Adrenal gland (tissue), 12 donors: ENCODE measurements around the gene SLC25A26. TPM values are rescaled to one million over a fixed set of nuclear protein-coding genes. Genes with fewer than 3 reads are reported as not detected.

ENCODE experiments used
- DNase-seq, 7 donors: peaks; one replicate each; pipeline ENCODE4 v3.0.0-alpha.2; 2019 to 2020
- H3K27ac ChIP-seq, 5 donors: fragments of 200-600 bp; sonication (generic) in 4 of 5; 1 replicate in 3 of 5; 2 replicates in 2 of 5; pipeline versions ENCODE4 v1.5.1 to v1.8.0; 2016 to 2020; ENCODE audit warnings: mild to moderate bottlenecking in 1 of 5
- H3K27me3 ChIP-seq: fragments of 200-600 bp; 2 replicates; pipeline ENCODE4 v1.8.0; 2021
- H3K36me3 ChIP-seq, 2 donors: fragments of 200-600 bp; replicated peaks in 1 of 2; 1 replicate in 1 of 2; 2 replicates in 1 of 2; pipeline versions ENCODE4 v1.5.1 to v1.8.0; 2018 to 2022
- H3K4me1 ChIP-seq, 2 donors: fragments of 200-600 bp; replicated peaks in 1 of 2; 1 replicate in 1 of 2; 2 replicates in 1 of 2; pipeline versions ENCODE4 v1.5.1 to v1.8.0; 2018 to 2021
- H3K4me3 ChIP-seq, 4 donors: fragments of 200-600 bp; sonication (generic) in 3 of 4; one replicate each; pipeline ENCODE4 v1.5.1; 2016 to 2018
- H3K9me3 ChIP-seq, 3 donors: fragments of 200-600 bp; sonication (generic) in 1 of 3; replicated peaks in 1 of 3; 1 replicate in 2 of 3; 2 replicates in 1 of 3; pipeline versions ENCODE4 v1.5.1 to v1.8.0; 2016 to 2021
- CTCF ChIP-seq, 6 experiments: fragments of 450-650 bp in 4 of 6; fragments of 200-600 bp in 2 of 6; sonication (generic) in 1 of 6; IDR thresholded peaks; 1 replicate in 5 of 6; 2 replicates in 1 of 6; pipeline versions ENCODE4 v1.5.1 to v1.8.0; 2016 to 2021; ENCODE audit warnings: antibody characterized with exemption in 6 of 6, mild to moderate bottlenecking in 2 of 6, moderate library complexity in 1 of 6
- POLR2A ChIP-seq, 2 donors: fragments of 450-650 bp; IDR thresholded peaks; one replicate each; pipeline ENCODE4 v1.6.1; 2017; ENCODE audit warnings: antibody characterized with exemption in 2 of 2, mild to moderate bottlenecking in 2 of 2, moderate library complexity in 1 of 2
- WGBS, 4 donors: extraction: QIAGEN DNeasy Blood & Tissue Kit in 2 of 4; methylation state at CpG; one replicate each; pipeline versions ENCODE4 v1.1.5 to v1.1.7; 2013 to 2017; 5-methylcytosine and 5-hydroxymethylcytosine counted together
- intact Hi-C, 2 donors: fragments of 100-400 bp; cut with DNase I; formaldehyde crosslinking; loops; one replicate each; pipeline versions ENCODE4 v1.14.1 to v1.15.0; 2022 to 2023
- polyA plus RNA-seq, 3 donors: library from polyadenylated mRNA; stranded (reverse); fragments of 200-250 nt in 2 of 3; fragments of 350-450 nt in 1 of 3; fragmentation: Illumina TruSeq in 1 of 3; extraction: RNeasy Lipid Tissue Mini Kit (QIAGEN cat#74804) in 1 of 3; gene quantifications; one replicate each; pipeline ENCODE4 v1.2.3, GENCODE V29; 2013 to 2014
- total RNA-seq, 9 donors: library from RNA; depleted of rRNA in 4 of 9; stranded (reverse); fragments of >200 nt in 4 of 9; fragments of 120-200 nt in 1 of 9; fragmentation: NEBNext Ultra II Directional in 1 of 9; extraction: Animal tissue kit (Norgen Biotek cat#: 25700) in 1 of 9; gene quantifications; one replicate each; pipeline versions ENCODE4 v1.1.0 to v1.2.4, GENCODE V29; 2013 to 2023
- donor health status: healthy with polysubstance abuse.
- donor health status: Bipolar disorder and iron deficiency.
- donor health status: DM: yes; HTN: yes; CAD: no.
- donor health status: DM: no; HTN: no; CAD: no.
- donor health status: DM: no; HTN: no; CAD: no.
- donor health status: DM: yes; HTN: yes; CAD: no.

SLC25A26 gene
- total and polyA plus RNA-seq, 12 donors: 9.5 to 38.2 (median 22.2) TPM

DNA sequence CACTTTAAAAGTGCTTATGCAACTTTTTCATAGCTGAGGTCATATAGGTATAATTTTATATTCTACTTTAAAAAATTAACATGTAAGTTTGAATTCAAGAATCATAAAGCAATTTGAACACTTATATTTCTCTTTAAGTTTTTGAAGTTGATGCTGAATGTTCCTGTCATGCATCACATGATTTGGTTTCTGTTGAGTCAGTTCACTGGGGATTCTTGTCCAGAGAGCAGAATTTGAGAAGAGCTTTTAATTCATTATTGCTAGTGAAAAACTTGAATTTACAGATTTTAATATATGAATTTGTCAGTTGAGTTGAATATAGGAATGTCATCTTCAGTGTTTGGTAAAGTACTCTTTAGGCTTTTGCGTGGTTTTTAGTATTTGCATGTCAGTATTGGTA lies 7.9 kb downstream of the SLC25A26 start:
- no peaks in the 10 kb centered on the region for H3K36me3 ChIP-seq
- no peak overlapping the region for H3K4me3 ChIP-seq
- no peaks in the 10 kb centered on the region for H3K27me3 ChIP-seq
- TF ChIP-seq CTCF (IDR thresholded peaks at IDR 0.05) (no peak), POLR2A (IDR thresholded peaks at IDR 0.05) (no peak)
- no peak for DNase-seq
- no peak overlapping the region for H3K27ac ChIP-seq
- intact Hi-C loops: no loop called here
- peaks cover 0 to 10% of the 10 kb centered on the region in 2 donors for H3K4me1 ChIP-seq
- H3K9me3 ChIP-seq: no peaks in the 10 kb centered on the region
- WGBS, 4 donors: 89 to 100% (median 99%) methylated on average over 1 of the region's 1 CpG

GRCh38 chr3:66229931-66230330 lies 9.1 kb downstream of the SLC25A26 start:
- DNase-seq: no peak
- Histone ChIP-seq H3K4me3 (no peak overlapping the region), H3K36me3 (no peaks in the 10 kb centered on the region), H3K9me3 (no peaks in the 10 kb centered on the region), H3K27ac (no peak overlapping the region), H3K27me3 (no peaks in the 10 kb centered on the region), H3K4me1 (peaks cover 0 to 10% of the 10 kb centered on the region in 2 donors)
- TF ChIP-seq POLR2A (IDR thresholded peaks at IDR 0.05) (no peak), CTCF (IDR thresholded peaks at IDR 0.05) (no peak)
- intact Hi-C loops: no loop called here
- WGBS, 4 donors: 57 to 66% (median 60%) methylated on average over 4 of the region's 4 CpGs

GRCh38 chr3:66233033-66233432 lies 12.2 kb downstream of the SLC25A26 start:
- Histone ChIP-seq H3K4me1 (peaks cover 0 to 5% of the 10 kb centered on the region in 2 donors), H3K36me3 (no peaks in the 10 kb centered on the region), H3K27ac (no peak overlapping the region), H3K27me3 (no peaks in the 10 kb centered on the region), H3K4me3 (no peak overlapping the region), H3K9me3 (no peaks in the 10 kb centered on the region)
- DNase-seq: no peak
- TF ChIP-seq CTCF (IDR thresholded peaks at IDR 0.05) (no peak), POLR2A (IDR thresholded peaks at IDR 0.05) (no peak)
- intact Hi-C loops: no loop called here
- WGBS, 4 donors: 56 to 66% (median 61%) methylated on average over 4 of the region's 4 CpGs

DNA sequence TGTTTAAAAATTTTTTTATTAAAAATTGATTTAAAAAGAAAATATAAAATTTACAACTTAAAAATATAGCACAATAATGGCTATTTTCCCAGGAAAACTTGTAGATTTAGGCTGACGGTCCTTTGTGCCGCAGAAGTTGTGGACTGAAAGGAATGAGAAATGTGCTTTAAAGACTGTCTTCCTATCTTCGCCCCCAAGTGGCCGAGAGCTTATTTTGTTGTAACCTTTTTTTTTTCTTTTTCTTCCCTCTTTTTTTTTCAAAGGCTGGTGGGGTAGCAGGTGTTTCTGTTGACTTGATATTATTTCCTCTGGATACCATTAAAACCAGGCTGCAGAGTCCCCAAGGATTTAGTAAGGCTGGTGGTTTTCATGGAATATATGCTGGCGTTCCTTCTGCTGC lies 15.5 kb downstream of the SLC25A26 start:
- Histone ChIP-seq H3K36me3 (no peaks in the 10 kb centered on the region), H3K4me1 (no peaks in the 10 kb centered on the region), H3K9me3 (peaks cover 0 to 4% (median 0%) of the 10 kb centered on the region in 3 donors), H3K4me3 (no peak overlapping the region), H3K27ac (no peak overlapping the region), H3K27me3 (no peaks in the 10 kb centered on the region)
- WGBS, 4 donors: 91 to 96% (median 94%) methylated on average over 5 of the region's 5 CpGs
- intact Hi-C loops: no loop called here
- DNase-seq: no peak
- TF ChIP-seq CTCF (IDR thresholded peaks at IDR 0.05) (no peak), POLR2A (IDR thresholded peaks at IDR 0.05) (no peak)
